Uterus (tissue), 2 donors: ENCODE results near the gene CCDC178.
A peak's percentile ranks its signal among the peaks of the same experiment; 100 is the strongest.

Experiments used
- CTCF ChIP-seq, 4 experiments: fragments of 200-600 bp in 2 of 4; fragments of 450-650 bp in 2 of 4; sonication (generic) in 2 of 4; IDR thresholded peaks; one replicate each; pipeline ENCODE4 v1.5.1; 2016 to 2019; ENCODE audit warnings: antibody characterized with exemption in 4 of 4, mild to moderate bottlenecking in 2 of 4, moderate library complexity in 1 of 4
- POLR2A ChIP-seq, 2 donors: fragments of 450-650 bp; IDR thresholded peaks; one replicate each; pipeline ENCODE4 v1.6.1; 2016; ENCODE audit warnings: antibody characterized with exemption in 2 of 2, mild to moderate bottlenecking in 1 of 2, moderate library complexity in 1 of 2

GRCh38 chr18:33231474-33232317, 208.8 kb downstream of the CCDC178 start:
- TF ChIP-seq POLR2A (IDR thresholded peaks at IDR 0.05) (no peak), CTCF (IDR thresholded peaks at IDR 0.05) (peak; percentile 40 to 68 (median 60))
